Cardiac muscle cell (in vitro differentiated cells and primary cell): ENCODE data around the gene BAAT. TPM values are rescaled to one million over a fixed set of nuclear protein-coding genes. Genes with fewer than 3 reads are reported as not detected.

Experiments
- DNase-seq, 2 donors: peaks; one replicate each; pipeline versions ENCODE4 v3.0.0 to v3.0.0-alpha.2; 2010 to 2017; ENCODE audit warnings: low read depth in 1 of 2, low spot score in 1 of 2
- H3K27ac ChIP-seq: fragments of 200-600 bp; sonication (generic); 2 replicates; pipeline ENCODE4 v1.5.1; 2016
- H3K27me3 ChIP-seq: fragments of 200-600 bp; sonication (generic); 2 replicates; pipeline ENCODE4 v1.6.0; 2016; ENCODE audit warnings: control low read depth
- H3K36me3 ChIP-seq: fragments of 200-600 bp; sonication (generic); 2 replicates; pipeline ENCODE4 v1.5.1; 2016; ENCODE audit warnings: control low read depth
- H3K4me1 ChIP-seq: fragments of 200-600 bp; sonication (generic); 2 replicates; pipeline ENCODE4 v1.8.1; 2017; ENCODE audit warnings: low read depth, mild to moderate bottlenecking, mixed run types
- H3K4me3 ChIP-seq: fragments of 200-600 bp; sonication (generic); 2 replicates; pipeline ENCODE4 v1.5.1; 2016; ENCODE audit warnings: mild to moderate bottlenecking
- H3K9me3 ChIP-seq: fragments of 200-600 bp; sonication (generic); 2 replicates; pipeline ENCODE4 v1.5.1; 2017; ENCODE audit warnings: low read depth, mild to moderate bottlenecking, control low read depth
- polyA plus RNA-seq: library from polyadenylated mRNA; unstranded; fragments of >200 nt; fragmentation: Nextera tagmentation; extraction: Ambion mirVana; gene quantifications from 2 replicates; pipeline ENCODE4 v1.2.1, GENCODE V29; 2016
- total RNA-seq: library from RNA; depleted of rRNA; stranded (reverse); fragments of >200 nt; gene quantifications from 2 replicates; pipeline ENCODE4 v1.2.3, GENCODE V29; 2016
- TF ChIP-seq, protein P1 (sequence below): IDR thresholded peaks from 2 replicates; pipeline ENCODE4 v1.5.1; 2012; ENCODE audit warnings: low read depth, mild to moderate bottlenecking, low read length

BAAT gene
- total and polyA plus RNA-seq, 2 experiments from 2014 or later: not detected

- TF ChIP-seq, protein P1, sequence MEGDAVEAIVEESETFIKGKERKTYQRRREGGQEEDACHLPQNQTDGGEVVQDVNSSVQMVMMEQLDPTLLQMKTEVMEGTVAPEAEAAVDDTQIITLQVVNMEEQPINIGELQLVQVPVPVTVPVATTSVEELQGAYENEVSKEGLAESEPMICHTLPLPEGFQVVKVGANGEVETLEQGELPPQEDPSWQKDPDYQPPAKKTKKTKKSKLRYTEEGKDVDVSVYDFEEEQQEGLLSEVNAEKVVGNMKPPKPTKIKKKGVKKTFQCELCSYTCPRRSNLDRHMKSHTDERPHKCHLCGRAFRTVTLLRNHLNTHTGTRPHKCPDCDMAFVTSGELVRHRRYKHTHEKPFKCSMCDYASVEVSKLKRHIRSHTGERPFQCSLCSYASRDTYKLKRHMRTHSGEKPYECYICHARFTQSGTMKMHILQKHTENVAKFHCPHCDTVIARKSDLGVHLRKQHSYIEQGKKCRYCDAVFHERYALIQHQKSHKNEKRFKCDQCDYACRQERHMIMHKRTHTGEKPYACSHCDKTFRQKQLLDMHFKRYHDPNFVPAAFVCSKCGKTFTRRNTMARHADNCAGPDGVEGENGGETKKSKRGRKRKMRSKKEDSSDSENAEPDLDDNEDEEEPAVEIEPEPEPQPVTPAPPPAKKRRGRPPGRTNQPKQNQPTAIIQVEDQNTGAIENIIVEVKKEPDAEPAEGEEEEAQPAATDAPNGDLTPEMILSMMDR: no peak
- no peaks in the 10 kb centered on the region for H3K4me1 ChIP-seq
- DNase-seq: no peak
- H3K9me3 ChIP-seq: no peaks in the 10 kb centered on the region
- no peaks in the 10 kb centered on the region for H3K27me3 ChIP-seq
- no peak overlapping the region for H3K27ac ChIP-seq
- H3K36me3 ChIP-seq: no peaks in the 10 kb centered on the region
- no peak overlapping the region for H3K4me3 ChIP-seq
These were observed 59.8 kb downstream of the BAAT start for GRCh38 chr9:101325053-101325452.

- Histone ChIP-seq H3K4me1 (no peaks in the 10 kb centered on the region), H3K27me3 (no peaks in the 10 kb centered on the region), H3K9me3 (no peaks in the 10 kb centered on the region), H3K27ac (no peak overlapping the region), H3K36me3 (no peaks in the 10 kb centered on the region), H3K4me3 (no peak overlapping the region)
- no peak for DNase-seq
- TF ChIP-seq, protein P1: no peak
These were observed 60.5 kb downstream of the BAAT start for GRCh38 chr9:101324245-101324804.

GRCh38 chr9:101323129-101323528 is 61.7 kb downstream of the BAAT start:
- no peak overlapping the region for H3K27ac ChIP-seq
- H3K4me1 ChIP-seq: no peaks in the 10 kb centered on the region
- DNase-seq: no peak
- H3K27me3 ChIP-seq: no peaks in the 10 kb centered on the region
- TF ChIP-seq, protein P1: no peak
- H3K4me3 ChIP-seq: no peak overlapping the region
- no peaks in the 10 kb centered on the region for H3K36me3 ChIP-seq
- no peaks in the 10 kb centered on the region for H3K9me3 ChIP-seq

- no peaks in the 10 kb centered on the region for H3K36me3 ChIP-seq
- no peak overlapping the region for H3K4me3 ChIP-seq
- TF ChIP-seq, protein P1: no peak
- no peak overlapping the region for H3K27ac ChIP-seq
- no peaks in the 10 kb centered on the region for H3K9me3 ChIP-seq
- H3K27me3 ChIP-seq: no peaks in the 10 kb centered on the region
- H3K4me1 ChIP-seq: no peaks in the 10 kb centered on the region
- no peak for DNase-seq
These were observed 67.1 kb downstream of the BAAT start for GRCh38 chr9:101317735-101318134.

DNA sequence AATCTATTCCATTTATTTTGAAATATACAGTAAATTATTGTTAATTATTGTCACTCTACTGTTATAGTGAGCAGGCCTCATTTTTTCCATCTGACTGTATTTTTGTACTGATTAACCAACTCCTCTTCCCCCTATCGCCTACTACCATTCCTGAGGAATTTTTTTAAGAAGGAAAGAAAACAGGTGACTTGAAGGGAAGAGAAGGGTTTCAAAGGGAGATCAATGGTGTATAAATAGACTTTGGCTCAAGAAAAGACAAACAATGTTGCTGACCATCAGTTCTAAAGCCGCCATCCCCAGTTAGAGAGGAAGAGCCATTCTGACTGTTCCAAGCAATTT is 69.7 kb downstream of the BAAT start:
- no peaks in the 10 kb centered on the region for H3K4me1 ChIP-seq
- TF ChIP-seq, protein P1: no peak
- no peak overlapping the region for H3K27ac ChIP-seq
- no peak overlapping the region for H3K4me3 ChIP-seq
- no peaks in the 10 kb centered on the region for H3K36me3 ChIP-seq
- no peaks in the 10 kb centered on the region for H3K9me3 ChIP-seq
- DNase-seq: no peak
- H3K27me3 ChIP-seq: no peaks in the 10 kb centered on the region

DNA sequence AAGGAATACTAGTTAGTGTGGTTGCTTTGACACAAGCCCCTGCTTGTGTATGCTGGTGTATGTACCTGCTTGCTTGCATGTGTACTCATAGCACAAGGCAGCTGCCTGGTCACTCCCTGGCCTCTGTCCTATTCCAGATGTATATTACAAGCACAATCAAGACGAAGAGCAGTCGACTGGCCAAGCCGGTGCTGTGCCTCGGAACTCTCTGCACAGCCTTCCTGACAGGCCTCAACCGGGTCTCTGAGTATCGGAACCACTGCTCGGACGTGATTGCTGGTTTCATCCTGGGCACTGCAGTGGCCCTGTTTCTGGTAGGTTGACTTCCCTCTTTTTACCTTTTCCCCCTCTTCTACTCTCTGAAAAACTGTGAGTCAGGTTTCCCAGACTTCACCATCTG is 72.1 kb downstream of the BAAT start:
- Histone ChIP-seq H3K9me3 (no peaks in the 10 kb centered on the region), H3K27ac (no peak overlapping the region), H3K4me1 (no peaks in the 10 kb centered on the region), H3K4me3 (no peak overlapping the region), H3K27me3 (no peaks in the 10 kb centered on the region), H3K36me3 (no peaks in the 10 kb centered on the region)
- TF ChIP-seq, protein P1: no peak
- no peak for DNase-seq
